GM12878 (cell line): Measurements from ENCODE around the gene CREBBP.

ENCODE experiments used
- CREM ChIP-seq: IDR thresholded peaks from 2 replicates; pipeline ENCODE4 v1.6.1; 2014; ENCODE audit warnings: antibody characterized with exemption, low read depth
- POLR2AphosphoS5 ChIP-seq: IDR thresholded peaks from 2 replicates; pipeline ENCODE4 v1.6.1; 2011; ENCODE audit warnings: mild to moderate bottlenecking, low read length, inconsistent platforms
- SUZ12 ChIP-seq: fragments of 200-600 bp; sonication (generic); IDR thresholded peaks from one replicate; pipeline ENCODE4 v1.6.1; 2018; ENCODE audit warnings: antibody characterized with exemption, mild to moderate bottlenecking; ENCODE audit not compliant: unreplicated experiment

DNA sequence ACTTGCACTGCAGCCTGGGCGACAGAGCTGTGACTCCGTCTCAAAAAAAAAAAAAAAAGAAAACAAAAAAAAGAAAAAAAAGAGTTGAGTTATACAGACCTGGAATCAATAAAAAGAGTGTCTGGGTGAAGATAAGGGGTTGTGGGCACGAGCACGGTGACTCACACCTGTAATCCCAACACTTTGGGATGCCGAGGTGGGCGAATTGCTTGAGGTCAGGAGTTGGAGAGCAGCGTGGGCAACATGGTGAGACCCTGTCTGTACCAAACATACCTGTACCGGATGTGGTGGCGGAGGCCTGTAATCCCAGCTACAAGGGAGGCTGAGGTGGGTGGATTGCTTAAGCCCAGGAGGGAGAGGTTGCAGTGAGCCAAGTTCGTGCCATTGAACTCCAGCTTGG is 161.9 kb downstream of the CREBBP start:
- TF ChIP-seq CREM (no peak), POLR2AphosphoS5 (no peak), SUZ12 (no peak)
